ENCODE measurements around the gene DYNC1H1.

The DYNC1H1 gene

GRCh38 chr14:102088012-102088792 lies 123.8 kb downstream of the DYNC1H1 start:
- no CpG with 5 or more reads among the region's 39 CpGs for WGBS, 2 donors (ENCODE audit: extremely low coverage in 2 of 2, insufficient read length in 2 of 2, insufficient replicate concordance in 1 of 2)
- H3K79me1 ChIP-seq (ENCODE audit: low read depth, low read length): peaks cover 8% of the 10 kb centered on the region
- H3K27ac ChIP-seq (replicated peaks; ENCODE audit: low read length): no peak overlapping the region
- peaks cover 18 to 31% of the 10 kb centered on the region in 2 donors for H3K36me3 ChIP-seq (replicated peaks in 1 of 2; ENCODE audit: control insufficient read depth in 2 of 2, insufficient read depth in 2 of 2, low read length in 2 of 2)
- H4K91ac ChIP-seq (ENCODE audit: low read depth, low read length, poor library complexity): no peak overlapping the region
- H2BK15ac ChIP-seq (ENCODE audit: low read length): peak overlapping the region; percentile 70
- no peak for DNase-seq (ENCODE audit: low spot score)
- H3K14ac ChIP-seq (ENCODE audit: low read length): no peak overlapping the region
- no peak overlapping the region for H2AFZ ChIP-seq (ENCODE audit: low read length)
- no peak overlapping the region for H3K9ac ChIP-seq (ENCODE audit: low read depth, low read length, poor library complexity)
- no peak overlapping the region for H3K4me2 ChIP-seq (ENCODE audit: insufficient read depth, low read length, poor library complexity, severe bottlenecking)
- peak overlapping the region; percentile 75 for H3K23ac ChIP-seq (ENCODE audit: low read depth, low read length, poor library complexity)
- H3K9me3 ChIP-seq (replicated peaks in 1 of 2; ENCODE audit: control insufficient read depth in 2 of 2, insufficient read depth in 1 of 2, low read depth in 1 of 2, low read length in 2 of 2): no peaks in the 10 kb centered on the region
- peak overlapping the region; percentile 32 for H2BK5ac ChIP-seq (ENCODE audit: low read length)
- H4K8ac ChIP-seq (ENCODE audit: low read depth, low read length): no peak overlapping the region
- H3K27me3 ChIP-seq (ENCODE audit: control insufficient read depth in 3 of 3, insufficient read depth in 3 of 3, low read depth in 1 of 3, low read length in 3 of 3): no peaks in the 10 kb centered on the region
- peak overlapping the region; percentile 88 for H3K18ac ChIP-seq (ENCODE audit: low read length)
- peaks cover 11 to 18% of the 10 kb centered on the region in 2 donors for H3K4me1 ChIP-seq (ENCODE audit: control insufficient read depth in 2 of 2, insufficient read depth in 1 of 2, low read depth in 1 of 2, low read length in 2 of 2)
- H2BK120ac ChIP-seq (ENCODE audit: low read depth, low read length): no peak overlapping the region
- peak overlapping the region in 1 of 2 donors; percentile 86 for H3K4me3 ChIP-seq (ENCODE audit: low read length in 2 of 2)
- peak overlapping the region; percentile 6 for H2AK5ac ChIP-seq (ENCODE audit: low read depth, low read length)
- H3K4ac ChIP-seq (ENCODE audit: low read length): peak overlapping the region; percentile 13
- H2BK12ac ChIP-seq (ENCODE audit: low read length): no peak overlapping the region

GRCh38 chr14:102089621-102090343 lies 125.4 kb downstream of the DYNC1H1 start:
- Histone ChIP-seq H3K4me1 (ENCODE audit: control insufficient read depth in 2 of 2, insufficient read depth in 1 of 2, low read depth in 1 of 2, low read length in 2 of 2) (peaks cover 11 to 18% of the 10 kb centered on the region in 2 donors), H3K4me2 (ENCODE audit: insufficient read depth, low read length, poor library complexity, severe bottlenecking) (no peak overlapping the region), H2BK120ac (ENCODE audit: low read depth, low read length) (no peak overlapping the region), H3K14ac (ENCODE audit: low read length) (no peak overlapping the region), H3K4me3 (ENCODE audit: low read length in 2 of 2) (no peak overlapping the region), H3K79me1 (ENCODE audit: low read depth, low read length) (peaks cover 5% of the 10 kb centered on the region), H2BK15ac (ENCODE audit: low read length) (no peak overlapping the region), H3K9ac (ENCODE audit: low read depth, low read length, poor library complexity) (no peak overlapping the region), H3K27ac (replicated peaks; ENCODE audit: low read length) (no peak overlapping the region), H4K8ac (ENCODE audit: low read depth, low read length) (no peak overlapping the region), H2AK5ac (ENCODE audit: low read depth, low read length) (no peak overlapping the region), H3K18ac (ENCODE audit: low read length) (no peak overlapping the region), H2AFZ (ENCODE audit: low read length) (no peak overlapping the region), H3K23ac (ENCODE audit: low read depth, low read length, poor library complexity) (no peak overlapping the region), H4K91ac (ENCODE audit: low read depth, low read length, poor library complexity) (no peak overlapping the region), H2BK12ac (ENCODE audit: low read length) (no peak overlapping the region), H3K27me3 (ENCODE audit: control insufficient read depth in 3 of 3, insufficient read depth in 3 of 3, low read depth in 1 of 3, low read length in 3 of 3) (peaks cover 0 to 1% (median 0%) of the 10 kb centered on the region in 3 experiments), H3K36me3 (replicated peaks in 1 of 2; ENCODE audit: control insufficient read depth in 2 of 2, insufficient read depth in 2 of 2, low read length in 2 of 2) (peaks cover 7 to 16% of the 10 kb centered on the region in 2 donors), H2BK5ac (ENCODE audit: low read length) (no peak overlapping the region), H3K4ac (ENCODE audit: low read length) (no peak overlapping the region), H3K9me3 (replicated peaks in 1 of 2; ENCODE audit: control insufficient read depth in 2 of 2, insufficient read depth in 1 of 2, low read depth in 1 of 2, low read length in 2 of 2) (no peaks in the 10 kb centered on the region)
- no CpG with 5 or more reads among the region's 11 CpGs for WGBS, 2 donors (ENCODE audit: extremely low coverage in 2 of 2, insufficient read length in 2 of 2, insufficient replicate concordance in 1 of 2)
- DNase-seq (ENCODE audit: low spot score): no peak

DNA sequence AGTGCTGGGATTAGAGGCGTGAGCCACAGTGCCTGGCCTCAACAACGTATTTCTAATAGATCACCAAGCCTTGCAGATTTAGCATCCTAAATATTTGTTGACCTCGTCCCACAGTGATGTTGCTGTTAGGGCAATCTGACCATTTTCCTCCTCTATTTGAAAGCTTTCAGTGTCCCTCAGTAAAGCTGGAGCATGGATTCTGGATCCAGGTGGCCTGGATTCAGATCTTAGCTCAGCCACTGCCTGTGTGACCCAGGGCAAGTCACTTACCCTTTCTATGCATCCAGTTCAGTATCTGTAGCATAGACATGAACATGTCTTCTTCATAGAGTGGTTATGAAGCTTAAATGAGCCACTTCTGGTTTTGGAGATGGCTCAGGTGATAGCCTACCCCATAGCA lies 126.3 kb downstream of the DYNC1H1 start:
- Histone ChIP-seq H4K91ac (ENCODE audit: low read depth, low read length, poor library complexity) (no peak overlapping the region), H3K18ac (ENCODE audit: low read length) (no peak overlapping the region), H3K9me3 (replicated peaks in 1 of 2; ENCODE audit: control insufficient read depth in 2 of 2, insufficient read depth in 1 of 2, low read depth in 1 of 2, low read length in 2 of 2) (no peaks in the 10 kb centered on the region), H3K27me3 (ENCODE audit: control insufficient read depth in 3 of 3, insufficient read depth in 3 of 3, low read depth in 1 of 3, low read length in 3 of 3) (peaks cover 0 to 4% (median 0%) of the 10 kb centered on the region in 3 experiments), H2BK5ac (ENCODE audit: low read length) (no peak overlapping the region), H3K23ac (ENCODE audit: low read depth, low read length, poor library complexity) (no peak overlapping the region), H3K14ac (ENCODE audit: low read length) (no peak overlapping the region), H2BK120ac (ENCODE audit: low read depth, low read length) (no peak overlapping the region), H3K4me1 (ENCODE audit: control insufficient read depth in 2 of 2, insufficient read depth in 1 of 2, low read depth in 1 of 2, low read length in 2 of 2) (peaks cover 4 to 16% of the 10 kb centered on the region in 2 donors), H3K4ac (ENCODE audit: low read length) (no peak overlapping the region), H3K79me1 (ENCODE audit: low read depth, low read length) (peaks cover 1% of the 10 kb centered on the region), H2BK12ac (ENCODE audit: low read length) (no peak overlapping the region), H3K36me3 (replicated peaks in 1 of 2; ENCODE audit: control insufficient read depth in 2 of 2, insufficient read depth in 2 of 2, low read length in 2 of 2) (peaks cover 0 to 6% of the 10 kb centered on the region in 2 donors), H2AK5ac (ENCODE audit: low read depth, low read length) (no peak overlapping the region), H3K9ac (ENCODE audit: low read depth, low read length, poor library complexity) (no peak overlapping the region), H2BK15ac (ENCODE audit: low read length) (no peak overlapping the region), H4K8ac (ENCODE audit: low read depth, low read length) (no peak overlapping the region), H2AFZ (ENCODE audit: low read length) (no peak overlapping the region), H3K4me2 (ENCODE audit: insufficient read depth, low read length, poor library complexity, severe bottlenecking) (no peak overlapping the region), H3K4me3 (ENCODE audit: low read length in 2 of 2) (no peak overlapping the region), H3K27ac (replicated peaks; ENCODE audit: low read length) (no peak overlapping the region)
- no CpG with 5 or more reads among the region's 3 CpGs for WGBS, 2 donors (ENCODE audit: extremely low coverage in 2 of 2, insufficient read length in 2 of 2, insufficient replicate concordance in 1 of 2)
- no peak for DNase-seq (ENCODE audit: low spot score)

DNA sequence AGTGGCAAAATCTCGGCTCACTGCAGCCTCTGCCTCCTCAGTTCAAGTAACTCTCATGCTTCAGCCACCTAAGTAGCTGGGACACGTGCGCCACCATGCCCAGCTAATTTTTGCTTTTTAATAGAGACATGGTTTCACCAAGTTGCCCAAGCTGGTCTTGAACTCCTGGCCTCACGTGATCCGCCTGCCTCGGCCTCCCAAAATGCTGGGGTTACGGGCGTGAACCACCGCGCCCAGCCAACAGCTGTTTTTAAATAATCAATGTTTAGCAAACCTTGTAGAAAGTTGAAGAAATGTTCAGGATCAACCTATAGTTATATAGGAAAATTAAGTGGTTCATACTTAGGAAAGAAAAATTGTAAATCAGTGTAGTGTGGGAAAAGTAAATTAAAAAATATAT lies 128.4 kb downstream of the DYNC1H1 start:
- no peak for DNase-seq (ENCODE audit: low spot score)
- H3K23ac ChIP-seq (ENCODE audit: low read depth, low read length, poor library complexity): no peak overlapping the region
- H3K18ac ChIP-seq (ENCODE audit: low read length): no peak overlapping the region
- H3K14ac ChIP-seq (ENCODE audit: low read length): no peak overlapping the region
- no peak overlapping the region for H4K91ac ChIP-seq (ENCODE audit: low read depth, low read length, poor library complexity)
- no peak overlapping the region for H2BK120ac ChIP-seq (ENCODE audit: low read depth, low read length)
- H3K4ac ChIP-seq (ENCODE audit: low read length): no peak overlapping the region
- no peak overlapping the region for H2AFZ ChIP-seq (ENCODE audit: low read length)
- H3K79me1 ChIP-seq (ENCODE audit: low read depth, low read length): no peaks in the 10 kb centered on the region
- H3K4me3 ChIP-seq (ENCODE audit: low read length in 2 of 2): no peak overlapping the region
- no peak overlapping the region for H3K4me2 ChIP-seq (ENCODE audit: insufficient read depth, low read length, poor library complexity, severe bottlenecking)
- H3K27me3 ChIP-seq (ENCODE audit: control insufficient read depth in 3 of 3, insufficient read depth in 3 of 3, low read depth in 1 of 3, low read length in 3 of 3): peaks cover 0 to 4% (median 0%) of the 10 kb centered on the region in 3 experiments
- no peak overlapping the region for H2BK15ac ChIP-seq (ENCODE audit: low read length)
- H2BK5ac ChIP-seq (ENCODE audit: low read length): no peak overlapping the region
- H3K27ac ChIP-seq (replicated peaks; ENCODE audit: low read length): no peak overlapping the region
- WGBS, 2 donors (ENCODE audit: extremely low coverage in 2 of 2, insufficient read length in 2 of 2, insufficient replicate concordance in 1 of 2): no CpG with 5 or more reads among the region's 10 CpGs
- peaks cover 6 to 21% of the 10 kb centered on the region in 2 donors for H3K4me1 ChIP-seq (ENCODE audit: control insufficient read depth in 2 of 2, insufficient read depth in 1 of 2, low read depth in 1 of 2, low read length in 2 of 2)
- H2BK12ac ChIP-seq (ENCODE audit: low read length): no peak overlapping the region
- H2AK5ac ChIP-seq (ENCODE audit: low read depth, low read length): no peak overlapping the region
- H3K9ac ChIP-seq (ENCODE audit: low read depth, low read length, poor library complexity): no peak overlapping the region
- no peaks in the 10 kb centered on the region for H3K36me3 ChIP-seq (replicated peaks in 1 of 2; ENCODE audit: control insufficient read depth in 2 of 2, insufficient read depth in 2 of 2, low read length in 2 of 2)
- no peaks in the 10 kb centered on the region for H3K9me3 ChIP-seq (replicated peaks in 1 of 2; ENCODE audit: control insufficient read depth in 2 of 2, insufficient read depth in 1 of 2, low read depth in 1 of 2, low read length in 2 of 2)
- H4K8ac ChIP-seq (ENCODE audit: low read depth, low read length): no peak overlapping the region
